Adrenal gland (tissue), 12 donors: ENCODE measurements around the gene C1QC. TPM values are rescaled to one million over a fixed set of nuclear protein-coding genes. Genes with fewer than 3 reads are reported as not detected.
A peak's percentile ranks its signal among the peaks of the same experiment; 100 is the strongest.

Experiments
- DNase-seq, 7 donors: peaks; one replicate each; pipeline ENCODE4 v3.0.0-alpha.2; 2019 to 2020
- H3K27ac ChIP-seq, 5 donors: fragments of 200-600 bp; sonication (generic) in 4 of 5; 1 replicate in 3 of 5; 2 replicates in 2 of 5; pipeline versions ENCODE4 v1.5.1 to v1.8.0; 2016 to 2020; ENCODE audit warnings: mild to moderate bottlenecking in 1 of 5
- H3K27me3 ChIP-seq: fragments of 200-600 bp; 2 replicates; pipeline ENCODE4 v1.8.0; 2021
- H3K36me3 ChIP-seq, 2 donors: fragments of 200-600 bp; replicated peaks in 1 of 2; 1 replicate in 1 of 2; 2 replicates in 1 of 2; pipeline versions ENCODE4 v1.5.1 to v1.8.0; 2018 to 2022
- H3K4me1 ChIP-seq, 2 donors: fragments of 200-600 bp; replicated peaks in 1 of 2; 1 replicate in 1 of 2; 2 replicates in 1 of 2; pipeline versions ENCODE4 v1.5.1 to v1.8.0; 2018 to 2021
- H3K4me3 ChIP-seq, 4 donors: fragments of 200-600 bp; sonication (generic) in 3 of 4; one replicate each; pipeline ENCODE4 v1.5.1; 2016 to 2018
- H3K9me3 ChIP-seq, 3 donors: fragments of 200-600 bp; sonication (generic) in 1 of 3; replicated peaks in 1 of 3; 1 replicate in 2 of 3; 2 replicates in 1 of 3; pipeline versions ENCODE4 v1.5.1 to v1.8.0; 2016 to 2021
- CTCF ChIP-seq, 6 experiments: fragments of 450-650 bp in 4 of 6; fragments of 200-600 bp in 2 of 6; sonication (generic) in 1 of 6; IDR thresholded peaks; 1 replicate in 5 of 6; 2 replicates in 1 of 6; pipeline versions ENCODE4 v1.5.1 to v1.8.0; 2016 to 2021; ENCODE audit warnings: antibody characterized with exemption in 6 of 6, mild to moderate bottlenecking in 2 of 6, moderate library complexity in 1 of 6
- POLR2A ChIP-seq, 2 donors: fragments of 450-650 bp; IDR thresholded peaks; one replicate each; pipeline ENCODE4 v1.6.1; 2017; ENCODE audit warnings: antibody characterized with exemption in 2 of 2, mild to moderate bottlenecking in 2 of 2, moderate library complexity in 1 of 2
- WGBS, 4 donors: extraction: QIAGEN DNeasy Blood & Tissue Kit in 2 of 4; methylation state at CpG; one replicate each; pipeline versions ENCODE4 v1.1.5 to v1.1.7; 2013 to 2017; 5-methylcytosine and 5-hydroxymethylcytosine counted together
- intact Hi-C, 2 donors: fragments of 100-400 bp; cut with DNase I; formaldehyde crosslinking; loops; one replicate each; pipeline versions ENCODE4 v1.14.1 to v1.15.0; 2022 to 2023
- polyA plus RNA-seq, 3 donors: library from polyadenylated mRNA; stranded (reverse); fragments of 200-250 nt in 2 of 3; fragments of 350-450 nt in 1 of 3; fragmentation: Illumina TruSeq in 1 of 3; extraction: RNeasy Lipid Tissue Mini Kit (QIAGEN cat#74804) in 1 of 3; gene quantifications; one replicate each; pipeline ENCODE4 v1.2.3, GENCODE V29; 2013 to 2014
- total RNA-seq, 9 donors: library from RNA; depleted of rRNA in 4 of 9; stranded (reverse); fragments of >200 nt in 4 of 9; fragments of 120-200 nt in 1 of 9; fragmentation: NEBNext Ultra II Directional in 1 of 9; extraction: Animal tissue kit (Norgen Biotek cat#: 25700) in 1 of 9; gene quantifications; one replicate each; pipeline versions ENCODE4 v1.1.0 to v1.2.4, GENCODE V29; 2013 to 2023
- donor health status: healthy with polysubstance abuse.
- donor health status: Bipolar disorder and iron deficiency.
- donor health status: DM: yes; HTN: yes; CAD: no.
- donor health status: DM: no; HTN: no; CAD: no.
- donor health status: DM: no; HTN: no; CAD: no.
- donor health status: DM: yes; HTN: yes; CAD: no.

The C1QC gene
- total and polyA plus RNA-seq, 12 donors: 24.1 to 1,409 (median 450) TPM

GRCh38 chr1:22611530-22611947 is 31.9 kb upstream of the C1QC start:
- H3K36me3 ChIP-seq: no peaks in the 10 kb centered on the region
- no peaks in the 10 kb centered on the region for H3K9me3 ChIP-seq
- no peak overlapping the region for H3K4me3 ChIP-seq
- no peak for TF ChIP-seq CTCF (IDR thresholded peaks at IDR 0.05)
- no peak for TF ChIP-seq POLR2A (IDR thresholded peaks at IDR 0.05)
- 19 to 35% (median 22%) methylated on average over 5 to 7 of the region's 7 CpGs for WGBS, 4 donors
- intact Hi-C loops: no loop called here
- H3K27ac ChIP-seq: no peak overlapping the region
- peaks cover 12% of the 10 kb centered on the region for H3K27me3 ChIP-seq
- H3K4me1 ChIP-seq: no peaks in the 10 kb centered on the region
- DNase-seq: peak in 6 of 7 donors; percentile 50 to 64 (median 60)

- no peak for TF ChIP-seq POLR2A (IDR thresholded peaks at IDR 0.05)
- no peak for TF ChIP-seq CTCF (IDR thresholded peaks at IDR 0.05)
- WGBS, 4 donors: 33 to 41% (median 40%) methylated on average over 11 to 12 of the region's 12 CpGs
- Histone ChIP-seq H3K27ac (no peak overlapping the region), H3K36me3 (no peaks in the 10 kb centered on the region), H3K9me3 (no peaks in the 10 kb centered on the region), H3K4me1 (no peaks in the 10 kb centered on the region), H3K4me3 (no peak overlapping the region), H3K27me3 (peaks cover 12% of the 10 kb centered on the region)
- intact Hi-C loops: no loop called here
- DNase-seq: no peak
These were observed 30.5 kb upstream of the C1QC start for GRCh38 chr1:22612671-22613571.

GRCh38 chr1:22613572-22613918 is 29.9 kb upstream of the C1QC start:
- intact Hi-C loops: no loop called here
- WGBS, 4 donors: 40 to 74% (median 66%) methylated on average over 1 to 5 of the region's 5 CpGs
- H3K27ac ChIP-seq: no peak overlapping the region
- no peak overlapping the region for H3K4me3 ChIP-seq
- no peaks in the 10 kb centered on the region for H3K9me3 ChIP-seq
- DNase-seq: no peak
- no peaks in the 10 kb centered on the region for H3K36me3 ChIP-seq
- H3K27me3 ChIP-seq: peaks cover 12% of the 10 kb centered on the region
- H3K4me1 ChIP-seq: no peaks in the 10 kb centered on the region
- TF ChIP-seq POLR2A (IDR thresholded peaks at IDR 0.05) (no peak), CTCF (IDR thresholded peaks at IDR 0.05) (no peak)

- intact Hi-C loops: no loop called here
- Histone ChIP-seq H3K4me3 (no peak overlapping the region), H3K27ac (no peak overlapping the region), H3K4me1 (no peaks in the 10 kb centered on the region), H3K9me3 (no peaks in the 10 kb centered on the region), H3K27me3 (peaks cover 14% of the 10 kb centered on the region), H3K36me3 (no peaks in the 10 kb centered on the region)
- no peak for DNase-seq
- no peak for TF ChIP-seq CTCF (IDR thresholded peaks at IDR 0.05)
- no peak for TF ChIP-seq POLR2A (IDR thresholded peaks at IDR 0.05)
- 26 to 38% (median 36%) methylated on average over 2 to 12 of the region's 12 CpGs for WGBS, 4 donors
These were observed 29.5 kb upstream of the C1QC start for GRCh38 chr1:22613951-22614350.
